Measurements from ENCODE around the gene KRTAP4-3. TPM values are rescaled to one million over a fixed set of nuclear protein-coding genes. Genes with fewer than 3 reads are reported as not detected.

The KRTAP4-3 gene
- polyA plus RNA-seq, 3 donors: not detected

GRCh38 chr17:41133880-41134735, 33.9 kb downstream of the KRTAP4-3 start:
- no peaks in the 10 kb centered on the region for H4K20me1 ChIP-seq (ENCODE audit: insufficient read depth, low read length)
- Mint-ChIP-seq H3K27ac (no peak overlapping the region), H3K4me1 (no peaks in the 10 kb centered on the region), H3K4me3 (no peak overlapping the region), H3K36me3 (no peaks in the 10 kb centered on the region), H3K9me3 (peaks cover 0 to 9% (median 4%) of the 10 kb centered on the region in 7 donors), H3K27me3 (ENCODE audit: low read depth in 3 of 3) (no peaks in the 10 kb centered on the region)
- no peaks in the 10 kb centered on the region for H3K9me3 ChIP-seq (replicated peaks in 1 of 2; ENCODE audit: control insufficient read depth in 1 of 2, insufficient read depth in 1 of 2, low read length in 2 of 2)
- H3K36me3 ChIP-seq (replicated peaks in 1 of 2; ENCODE audit: control insufficient read depth in 1 of 2, insufficient read depth in 2 of 2, low read length in 2 of 2): no peaks in the 10 kb centered on the region
- intact Hi-C loops (cut with micrococcal nuclease): no loop called here
- H3K9ac ChIP-seq (ENCODE audit: insufficient read depth, low read length, poor library complexity, severe bottlenecking): no peak overlapping the region
- H3K4me2 ChIP-seq (replicated peaks; ENCODE audit: extremely low read depth, low read length, poor library complexity, severe bottlenecking): no peak overlapping the region
- no peak for DNase-seq
- H3K4me3 ChIP-seq (replicated peaks in 1 of 3; ENCODE audit: low read depth in 2 of 3, low read length in 3 of 3): no peak overlapping the region
- TF ChIP-seq, protein P1, sequence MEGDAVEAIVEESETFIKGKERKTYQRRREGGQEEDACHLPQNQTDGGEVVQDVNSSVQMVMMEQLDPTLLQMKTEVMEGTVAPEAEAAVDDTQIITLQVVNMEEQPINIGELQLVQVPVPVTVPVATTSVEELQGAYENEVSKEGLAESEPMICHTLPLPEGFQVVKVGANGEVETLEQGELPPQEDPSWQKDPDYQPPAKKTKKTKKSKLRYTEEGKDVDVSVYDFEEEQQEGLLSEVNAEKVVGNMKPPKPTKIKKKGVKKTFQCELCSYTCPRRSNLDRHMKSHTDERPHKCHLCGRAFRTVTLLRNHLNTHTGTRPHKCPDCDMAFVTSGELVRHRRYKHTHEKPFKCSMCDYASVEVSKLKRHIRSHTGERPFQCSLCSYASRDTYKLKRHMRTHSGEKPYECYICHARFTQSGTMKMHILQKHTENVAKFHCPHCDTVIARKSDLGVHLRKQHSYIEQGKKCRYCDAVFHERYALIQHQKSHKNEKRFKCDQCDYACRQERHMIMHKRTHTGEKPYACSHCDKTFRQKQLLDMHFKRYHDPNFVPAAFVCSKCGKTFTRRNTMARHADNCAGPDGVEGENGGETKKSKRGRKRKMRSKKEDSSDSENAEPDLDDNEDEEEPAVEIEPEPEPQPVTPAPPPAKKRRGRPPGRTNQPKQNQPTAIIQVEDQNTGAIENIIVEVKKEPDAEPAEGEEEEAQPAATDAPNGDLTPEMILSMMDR (IDR thresholded peaks at IDR 0.05): no peak
- no peak overlapping the region for H2AFZ ChIP-seq (ENCODE audit: insufficient read depth, low read depth, low read length, poor library complexity, severe bottlenecking)
- WGBS (ENCODE audit: insufficient coverage): no CpG with 5 or more reads among the region's 2 CpGs
- H3K79me2 ChIP-seq (ENCODE audit: insufficient read depth, low read length): no peaks in the 10 kb centered on the region
- H3K4me1 ChIP-seq (ENCODE audit: control insufficient read depth in 1 of 2, insufficient read depth in 2 of 2, low read length in 2 of 2): no peaks in the 10 kb centered on the region
- H3K27ac ChIP-seq (ENCODE audit: low read depth in 1 of 2, low read length in 2 of 2): no peak overlapping the region
- H3K27me3 ChIP-seq (ENCODE audit: control insufficient read depth in 2 of 2, insufficient read depth in 2 of 2, low read length in 2 of 2): no peaks in the 10 kb centered on the region

DNA sequence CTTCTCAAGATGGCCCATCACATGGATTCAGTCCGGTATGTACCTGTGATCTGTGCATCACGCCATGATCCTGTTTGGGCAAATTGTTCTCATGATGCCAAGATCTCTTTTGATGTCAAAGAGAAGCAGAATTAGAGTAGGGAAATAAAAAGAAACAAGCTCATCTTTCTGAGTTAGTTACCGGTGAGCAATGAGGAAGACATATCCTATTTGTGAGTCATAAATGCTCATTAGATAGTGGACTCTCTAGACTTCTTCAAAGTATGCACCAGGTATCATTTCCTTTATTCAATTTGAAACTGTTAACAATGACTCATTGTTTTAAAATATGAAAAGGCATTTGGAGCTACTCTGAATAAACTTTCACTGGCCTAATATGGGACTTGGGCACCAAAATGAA, 36.0 kb downstream of the KRTAP4-3 start:
- Mint-ChIP-seq H3K4me3 (no peak overlapping the region), H3K9me3 (peaks cover 0 to 2% (median 0%) of the 10 kb centered on the region in 7 donors), H3K4me1 (no peaks in the 10 kb centered on the region), H3K27ac (no peak overlapping the region), H3K36me3 (no peaks in the 10 kb centered on the region), H3K27me3 (ENCODE audit: low read depth in 3 of 3) (no peaks in the 10 kb centered on the region)
- no peak overlapping the region for H3K4me3 ChIP-seq (replicated peaks in 1 of 3; ENCODE audit: low read depth in 2 of 3, low read length in 3 of 3)
- no peaks in the 10 kb centered on the region for H3K36me3 ChIP-seq (replicated peaks in 1 of 2; ENCODE audit: control insufficient read depth in 1 of 2, insufficient read depth in 2 of 2, low read length in 2 of 2)
- intact Hi-C loops (cut with micrococcal nuclease): no loop called here
- no peak overlapping the region for H2AFZ ChIP-seq (ENCODE audit: insufficient read depth, low read depth, low read length, poor library complexity, severe bottlenecking)
- TF ChIP-seq, protein P1 (IDR thresholded peaks at IDR 0.05): no peak
- DNase-seq: no peak
- H3K27ac ChIP-seq (ENCODE audit: low read depth in 1 of 2, low read length in 2 of 2): no peak overlapping the region
- no peak overlapping the region for H3K4me2 ChIP-seq (replicated peaks; ENCODE audit: extremely low read depth, low read length, poor library complexity, severe bottlenecking)
- H3K79me2 ChIP-seq (ENCODE audit: insufficient read depth, low read length): no peaks in the 10 kb centered on the region
- H3K27me3 ChIP-seq (ENCODE audit: control insufficient read depth in 2 of 2, insufficient read depth in 2 of 2, low read length in 2 of 2): no peaks in the 10 kb centered on the region
- 100% methylated on average over 2 of the region's 3 CpGs for WGBS (ENCODE audit: insufficient coverage)
- no peaks in the 10 kb centered on the region for H4K20me1 ChIP-seq (ENCODE audit: insufficient read depth, low read length)
- no peaks in the 10 kb centered on the region for H3K4me1 ChIP-seq (ENCODE audit: control insufficient read depth in 1 of 2, insufficient read depth in 2 of 2, low read length in 2 of 2)
- H3K9me3 ChIP-seq (replicated peaks in 1 of 2; ENCODE audit: control insufficient read depth in 1 of 2, insufficient read depth in 1 of 2, low read length in 2 of 2): no peaks in the 10 kb centered on the region
- no peak overlapping the region for H3K9ac ChIP-seq (ENCODE audit: insufficient read depth, low read length, poor library complexity, severe bottlenecking)

Measured in CD14-positive monocyte (primary cell).